GM23338 (cell line): Measurements from ENCODE around the gene ACAN. TPM values are rescaled to one million over a fixed set of nuclear protein-coding genes. Genes with fewer than 3 reads are reported as not detected.

ENCODE experiments used
- ATAC-seq: fragments of 200-7000 bp; cut with Tn5 transposase; 3 replicates; pipeline ENCODE4 v1.9.1; 2020
- DNase-seq: peaks from one replicate; pipeline ENCODE4 v3.0.0-alpha.2; 2015; ENCODE audit warnings: low spot score
- H2AFZ ChIP-seq: fragments of 200-600 bp; sonication (generic); 2 replicates; pipeline ENCODE4 v1.8.0; 2016; ENCODE audit warnings: antibody characterized with exemption, mild to moderate bottlenecking, moderate library complexity
- H3F3A ChIP-seq: fragments of 200-600 bp; sonication (generic); replicated peaks from 2 replicates; pipeline ENCODE4 v1.8.0; 2017; ENCODE audit warnings: antibody characterized with exemption, mixed run types, low read depth
- H3K27ac ChIP-seq: fragments of 200-600 bp; sonication (generic); 2 replicates; pipeline ENCODE4 v1.6.1; 2016; ENCODE audit warnings: low read depth
- H3K27me3 ChIP-seq: fragments of 200-600 bp; sonication (generic); 2 replicates; pipeline ENCODE4 v1.8.0; 2016; ENCODE audit warnings: mild to moderate bottlenecking, mixed run types, moderate library complexity; ENCODE audit not compliant: insufficient read depth
- H3K36me3 ChIP-seq: fragments of 200-600 bp; sonication (generic); 2 replicates; pipeline ENCODE4 v1.8.0; 2016; ENCODE audit warnings: mild to moderate bottlenecking; ENCODE audit not compliant: insufficient read depth
- H3K4me1 ChIP-seq: fragments of 200-600 bp; sonication (generic); 2 replicates; pipeline ENCODE4 v1.8.0; 2016; ENCODE audit warnings: mild to moderate bottlenecking, moderate library complexity; ENCODE audit not compliant: insufficient read depth
- H3K4me2 ChIP-seq: fragments of 200-600 bp; sonication (generic); 2 replicates; pipeline ENCODE4 v1.7.1; 2017; ENCODE audit warnings: mixed run types
- H3K4me3 ChIP-seq: fragments of 200-600 bp; sonication (generic); 2 replicates; pipeline ENCODE4 v1.6.1; 2016; ENCODE audit warnings: mixed run types
- H3K79me2 ChIP-seq: fragments of 200-600 bp; sonication (generic); replicated peaks from 2 replicates; pipeline ENCODE4 v1.8.0; 2017; ENCODE audit warnings: mild to moderate bottlenecking; ENCODE audit not compliant: insufficient read depth
- H3K9me2 ChIP-seq: fragments of 200-600 bp; sonication (generic); 2 replicates; pipeline ENCODE4 v1.8.0; 2017; ENCODE audit not compliant: insufficient read depth
- H4K20me1 ChIP-seq: fragments of 200-600 bp; sonication (generic); replicated peaks from 2 replicates; pipeline ENCODE4 v1.8.0; 2017; ENCODE audit warnings: mild to moderate bottlenecking; ENCODE audit not compliant: insufficient read depth
- H3K27ac Mint-ChIP-seq: 2 replicates; pipeline ENCODE4 v1.8.0; 2020; ENCODE audit warnings: inconsistent platforms, mild to moderate bottlenecking, moderate library complexity, mixed read lengths
- H3K27me3 Mint-ChIP-seq: 3 replicates; pipeline ENCODE4 v1.8.0; 2022; ENCODE audit warnings: low read depth, mild to moderate bottlenecking, moderate library complexity, mixed read lengths, inconsistent platforms; ENCODE audit not compliant: insufficient read depth, poor library complexity
- H3K36me3 Mint-ChIP-seq: 3 replicates; pipeline ENCODE4 v1.8.0; 2021; ENCODE audit warnings: low read depth, mild to moderate bottlenecking, inconsistent platforms, moderate library complexity, mixed read lengths
- H3K4me1 Mint-ChIP-seq: 3 replicates; pipeline ENCODE4 v1.8.0; 2020; ENCODE audit warnings: mild to moderate bottlenecking, inconsistent platforms, mixed read lengths
- H3K4me3 Mint-ChIP-seq: 3 replicates; pipeline ENCODE4 v1.8.0; 2021; ENCODE audit warnings: moderate library complexity, mild to moderate bottlenecking, inconsistent platforms, mixed read lengths
- H3K9me3 Mint-ChIP-seq: 3 replicates; pipeline ENCODE4 v1.8.0; 2020; ENCODE audit warnings: moderate library complexity, mild to moderate bottlenecking, inconsistent platforms, mixed read lengths
- CREB1 ChIP-seq: fragments of 250-450 bp; sonication (Bioruptor Pico); IDR thresholded peaks from 2 replicates; pipeline ENCODE4 v1.5.0; 2020; ENCODE audit warnings: low read depth, mild to moderate bottlenecking, moderate library complexity
- CTCF ChIP-seq, 2 experiments: fragments of 200-600 bp in 1 of 2; sonication (generic) in 1 of 2; conservative IDR thresholded peaks; 2 replicates each; pipeline versions ENCODE4 v1.5.1 to v1.6.1; 2016 to 2017; ENCODE audit warnings: antibody characterized with exemption in 2 of 2, low read depth in 2 of 2, mild to moderate bottlenecking in 2 of 2, moderate library complexity in 1 of 2
- ETS1 ChIP-seq: IDR thresholded peaks from 2 replicates; pipeline ENCODE4 v1.6.1; 2016; ENCODE audit warnings: antibody characterized with exemption
- EZH2 ChIP-seq: fragments of 200-600 bp; sonication (generic); IDR thresholded peaks from one replicate; pipeline ENCODE4 v1.8.0; 2017; ENCODE audit warnings: antibody characterized with exemption, mild to moderate bottlenecking, low read depth; ENCODE audit not compliant: unreplicated experiment
- EZH2phosphoT487 ChIP-seq: fragments of 200-600 bp; sonication (generic); IDR thresholded peaks from one replicate; pipeline ENCODE4 v1.8.1; 2018; ENCODE audit warnings: antibody characterized with exemption; ENCODE audit not compliant: unreplicated experiment
- JUNB ChIP-seq: IDR thresholded peaks from one replicate; pipeline ENCODE4 v1.6.1; 2016; ENCODE audit warnings: antibody characterized with exemption; ENCODE audit not compliant: unreplicated experiment
- NANOG ChIP-seq: IDR thresholded peaks from 2 replicates; pipeline ENCODE4 v1.6.1; 2016; ENCODE audit warnings: antibody characterized with exemption, borderline replicate concordance
- POLR2AphosphoS5 ChIP-seq: IDR thresholded peaks from 2 replicates; pipeline ENCODE4 v1.6.1; 2016; ENCODE audit warnings: antibody characterized with exemption, low read depth
- REST ChIP-seq: IDR thresholded peaks from one replicate; pipeline ENCODE4 v1.6.1; 2018; ENCODE audit warnings: antibody characterized with exemption; ENCODE audit not compliant: unreplicated experiment
- STAT1 ChIP-seq: IDR thresholded peaks from one replicate; pipeline ENCODE4 v1.6.1; 2016; ENCODE audit warnings: antibody characterized with exemption; ENCODE audit not compliant: unreplicated experiment
- ZNF114 ChIP-seq: fragments of 250-450 bp; sonication (Bioruptor Pico); IDR thresholded peaks from 2 replicates; pipeline ENCODE4 v1.5.0; 2020; ENCODE audit warnings: mild to moderate bottlenecking, moderate library complexity
- ZNF331 ChIP-seq: fragments of 250-450 bp; sonication (Bioruptor Pico); IDR thresholded peaks from 2 replicates; pipeline ENCODE4 v1.5.0; 2020; ENCODE audit warnings: low read depth, mild to moderate bottlenecking, moderate library complexity
- polyA plus RNA-seq: library from polyadenylated mRNA; unstranded; fragments of >200 nt; fragmentation: Nextera tagmentation; extraction: Ambion mirVana; gene quantifications from 2 replicates; pipeline ENCODE4 v1.2.1, GENCODE V29; 2016
- total RNA-seq: library from RNA; depleted of rRNA; stranded (reverse); fragments of >200 nt; shearing (Covaris generic); gene quantifications from 2 replicates; pipeline ENCODE4 v1.2.3, GENCODE V29; 2014
- TF ChIP-seq, protein P1 (sequence below): fragments of 250-450 bp; sonication (Bioruptor Pico); IDR thresholded peaks from 2 replicates; pipeline ENCODE4 v1.5.0; 2020; ENCODE audit warnings: mild to moderate bottlenecking, moderate library complexity

Gene ACAN
- total and polyA plus RNA-seq, 2 experiments from 2014 or later: 2.5 to 4.9 TPM

DNA sequence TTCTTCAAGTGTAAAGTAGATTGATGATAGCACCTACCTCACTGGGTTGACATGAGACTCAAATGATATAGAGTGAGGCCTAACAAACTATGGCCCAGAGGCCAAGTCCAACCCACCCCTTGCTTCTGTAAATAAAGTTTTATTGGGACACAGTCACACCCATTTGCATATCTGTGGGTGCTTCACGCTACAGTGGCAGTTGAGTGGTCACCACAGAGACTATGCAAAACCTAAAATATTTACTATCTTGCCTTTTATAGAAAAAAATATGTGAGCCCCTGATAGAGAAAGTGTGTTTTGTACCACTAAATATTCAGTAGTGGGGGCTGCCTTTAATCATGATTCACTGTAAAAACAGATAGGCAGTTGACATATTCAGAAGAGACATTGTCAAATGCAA is 38.0 kb downstream of the ACAN start:
- Histone ChIP-seq H3K79me2 (no peaks in the 10 kb centered on the region), H4K20me1 (no peaks in the 10 kb centered on the region), H3K9me2 (no peaks in the 10 kb centered on the region), H3K4me1 (no peaks in the 10 kb centered on the region), H3K36me3 (no peaks in the 10 kb centered on the region), H2AFZ (no peak overlapping the region), H3K4me3 (no peak overlapping the region), H3F3A (no peaks in the 10 kb centered on the region), H3K27me3 (no peaks in the 10 kb centered on the region), H3K4me2 (no peak overlapping the region), H3K27ac (no peak overlapping the region)
- Mint-ChIP-seq H3K4me1 (no peaks in the 10 kb centered on the region), H3K4me3 (no peak overlapping the region), H3K27me3 (peaks cover 5% of the 10 kb centered on the region), H3K27ac (no peak overlapping the region), H3K36me3 (no peaks in the 10 kb centered on the region), H3K9me3 (no peaks in the 10 kb centered on the region)
- no peak for ATAC-seq
- no peak for TF ChIP-seq CTCF (conservative IDR thresholded peaks at IDR 0.05; ENCODE audit: low read depth in 2 of 2)
- TF ChIP-seq NANOG: no peak
- TF ChIP-seq ZNF331 (CRISPR knock-in tag): no peak
- no peak for TF ChIP-seq ETS1
- TF ChIP-seq REST: no peak
- no peak for TF ChIP-seq JUNB
- TF ChIP-seq STAT1: no peak
- TF ChIP-seq EZH2phosphoT487: no peak
- TF ChIP-seq, protein P1, sequence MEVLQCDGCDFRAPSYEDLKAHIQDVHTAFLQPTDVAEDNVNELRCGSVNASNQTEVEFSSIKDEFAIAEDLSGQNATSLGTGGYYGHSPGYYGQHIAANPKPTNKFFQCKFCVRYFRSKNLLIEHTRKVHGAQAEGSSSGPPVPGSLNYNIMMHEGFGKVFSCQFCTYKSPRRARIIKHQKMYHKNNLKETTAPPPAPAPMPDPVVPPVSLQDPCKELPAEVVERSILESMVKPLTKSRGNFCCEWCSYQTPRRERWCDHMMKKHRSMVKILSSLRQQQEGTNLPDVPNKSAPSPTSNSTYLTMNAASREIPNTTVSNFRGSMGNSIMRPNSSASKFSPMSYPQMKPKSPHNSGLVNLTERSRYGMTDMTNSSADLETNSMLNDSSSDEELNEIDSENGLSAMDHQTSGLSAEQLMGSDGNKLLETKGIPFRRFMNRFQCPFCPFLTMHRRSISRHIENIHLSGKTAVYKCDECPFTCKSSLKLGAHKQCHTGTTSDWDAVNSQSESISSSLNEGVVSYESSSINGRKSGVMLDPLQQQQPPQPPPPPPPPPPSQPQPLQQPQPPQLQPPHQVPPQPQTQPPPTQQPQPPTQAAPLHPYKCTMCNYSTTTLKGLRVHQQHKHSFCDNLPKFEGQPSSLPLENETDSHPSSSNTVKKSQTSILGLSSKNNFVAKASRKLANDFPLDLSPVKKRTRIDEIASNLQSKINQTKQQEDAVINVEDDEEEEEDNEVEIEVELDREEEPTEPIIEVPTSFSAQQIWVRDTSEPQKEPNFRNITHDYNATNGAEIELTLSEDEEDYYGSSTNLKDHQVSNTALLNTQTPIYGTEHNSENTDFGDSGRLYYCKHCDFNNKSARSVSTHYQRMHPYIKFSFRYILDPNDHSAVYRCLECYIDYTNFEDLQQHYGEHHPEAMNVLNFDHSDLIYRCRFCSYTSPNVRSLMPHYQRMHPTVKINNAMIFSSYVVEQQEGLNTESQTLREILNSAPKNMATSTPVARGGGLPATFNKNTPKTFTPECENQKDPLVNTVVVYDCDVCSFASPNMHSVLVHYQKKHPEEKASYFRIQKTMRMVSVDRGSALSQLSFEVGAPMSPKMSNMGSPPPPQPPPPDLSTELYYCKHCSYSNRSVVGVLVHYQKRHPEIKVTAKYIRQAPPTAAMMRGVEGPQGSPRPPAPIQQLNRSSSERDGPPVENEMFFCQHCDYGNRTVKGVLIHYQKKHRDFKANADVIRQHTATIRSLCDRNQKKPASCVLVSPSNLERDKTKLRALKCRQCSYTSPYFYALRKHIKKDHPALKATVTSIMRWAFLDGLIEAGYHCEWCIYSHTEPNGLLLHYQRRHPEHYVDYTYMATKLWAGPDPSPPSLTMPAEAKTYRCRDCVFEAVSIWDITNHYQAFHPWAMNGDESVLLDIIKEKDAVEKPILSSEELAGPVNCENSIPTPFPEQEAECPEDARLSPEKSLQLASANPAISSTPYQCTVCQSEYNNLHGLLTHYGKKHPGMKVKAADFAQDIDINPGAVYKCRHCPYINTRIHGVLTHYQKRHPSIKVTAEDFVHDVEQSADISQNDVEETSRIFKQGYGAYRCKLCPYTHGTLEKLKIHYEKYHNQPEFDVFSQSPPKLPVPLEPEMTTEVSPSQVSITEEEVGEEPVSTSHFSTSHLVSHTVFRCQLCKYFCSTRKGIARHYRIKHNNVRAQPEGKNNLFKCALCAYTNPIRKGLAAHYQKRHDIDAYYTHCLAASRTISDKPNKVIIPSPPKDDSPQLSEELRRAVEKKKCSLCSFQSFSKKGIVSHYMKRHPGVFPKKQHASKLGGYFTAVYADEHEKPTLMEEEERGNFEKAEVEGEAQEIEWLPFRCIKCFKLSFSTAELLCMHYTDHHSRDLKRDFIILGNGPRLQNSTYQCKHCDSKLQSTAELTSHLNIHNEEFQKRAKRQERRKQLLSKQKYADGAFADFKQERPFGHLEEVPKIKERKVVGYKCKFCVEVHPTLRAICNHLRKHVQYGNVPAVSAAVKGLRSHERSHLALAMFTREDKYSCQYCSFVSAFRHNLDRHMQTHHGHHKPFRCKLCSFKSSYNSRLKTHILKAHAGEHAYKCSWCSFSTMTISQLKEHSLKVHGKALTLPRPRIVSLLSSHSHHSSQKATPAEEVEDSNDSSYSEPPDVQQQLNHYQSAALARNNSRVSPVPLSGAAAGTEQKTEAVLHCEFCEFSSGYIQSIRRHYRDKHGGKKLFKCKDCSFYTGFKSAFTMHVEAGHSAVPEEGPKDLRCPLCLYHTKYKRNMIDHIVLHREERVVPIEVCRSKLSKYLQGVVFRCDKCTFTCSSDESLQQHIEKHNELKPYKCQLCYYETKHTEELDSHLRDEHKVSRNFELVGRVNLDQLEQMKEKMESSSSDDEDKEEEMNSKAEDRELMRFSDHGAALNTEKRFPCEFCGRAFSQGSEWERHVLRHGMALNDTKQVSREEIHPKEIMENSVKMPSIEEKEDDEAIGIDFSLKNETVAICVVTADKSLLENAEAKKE (CRISPR knock-in tag): no peak
- TF ChIP-seq EZH2: no peak
- TF ChIP-seq POLR2AphosphoS5: no peak
- no peak for TF ChIP-seq ZNF114 (CRISPR knock-in tag)
- no peak for TF ChIP-seq CREB1 (CRISPR knock-in tag)
- DNase-seq: no peak
